A549 (cell line): Measurements from ENCODE around the gene PPP1R14D. TPM values are rescaled to one million over a fixed set of nuclear protein-coding genes. Genes with fewer than 3 reads are reported as not detected.

ENCODE experiments used
- ATAC-seq, 2 experiments: fragments of 200-7000 bp in 1 of 2; fragments of >200 bp in 1 of 2; cut with Nextera tagmentation in 1 of 2; cut with Tn5 transposase in 1 of 2; 3 replicates each; pipeline versions ENCODE4 v1.8.0 to v1.9.1; 2018 to 2020; ENCODE audit warnings: mild to moderate bottlenecking in 1 of 2, moderate library complexity in 1 of 2
- CTCF ChIA-PET: fragments of 300-600 bp; sonication (Branson Sonifier 250); formaldehyde crosslinking; extraction: SDS; loops from one replicate; lab custom pipeline; 2021; ENCODE audit warnings: antibody characterized with exemption, inconsistent platforms; lab: Yijun Ruan, JAX
- POLR2A ChIA-PET: fragments of 350-600 bp; formaldehyde crosslinking; extraction: SDS; loops from one replicate; lab custom pipeline; 2021; ENCODE audit warnings: antibody characterized with exemption, inconsistent platforms; lab: Yijun Ruan, JAX
- DNase-seq, 2 experiments: peaks; one replicate each; pipeline versions ENCODE4 v3.0.0 to v3.0.0-alpha.2; 2011 to 2016; ENCODE audit warnings: low read depth in 1 of 2, low spot score in 1 of 2
- FAIRE-seq: peaks from 2 replicates; lab custom pipeline; 2011; peaks lifted over from hg19 to GRCh38; lab: Jason Lieb, UNC
- H3K27ac ChIP-seq, 2 experiments: fragments of >200 bp; sonication (Bioruptor Twin); formaldehyde crosslinking; 3 replicates each; pipeline ENCODE4 v1.5.1; 2016 to 2017
- H3K4me1 ChIP-seq: fragments of >200 bp; sonication (Bioruptor Twin); formaldehyde crosslinking; 3 replicates; pipeline ENCODE4 v1.6.1; 2016
- H3K4me2 ChIP-seq: fragments of >200 bp; sonication (Bioruptor Twin); formaldehyde crosslinking; 3 replicates; pipeline ENCODE4 v1.6.1; 2016
- H3K4me3 ChIP-seq: fragments of >200 bp; sonication (Bioruptor Twin); formaldehyde crosslinking; 3 replicates; pipeline ENCODE4 v1.5.1; 2016
- H3K9me3 ChIP-seq: fragments of >200 bp; sonication (Bioruptor Twin); formaldehyde crosslinking; 3 replicates; pipeline ENCODE4 v1.6.1; 2016
- BHLHE40 ChIP-seq: IDR thresholded peaks from 2 replicates; pipeline ENCODE4 v1.6.1; 2012; ENCODE audit warnings: low read depth, low read length, inconsistent platforms
- CBX2 ChIP-seq: fragments of 200-600 bp; sonication (generic); IDR thresholded peaks from 2 replicates; pipeline ENCODE4 v1.6.1; 2016; ENCODE audit warnings: low read depth, mild to moderate bottlenecking, borderline replicate concordance
- CBX8 ChIP-seq: fragments of 200-600 bp; sonication (generic); IDR thresholded peaks from 2 replicates; pipeline ENCODE4 v1.6.1; 2016
- CEBPB ChIP-seq, 2 experiments: fragments of >200 bp in 1 of 2; sonication (Bioruptor Twin) in 1 of 2; formaldehyde crosslinking in 1 of 2; IDR thresholded peaks; 2 replicates each; pipeline ENCODE4 v1.6.1; 2012 to 2016
- EHF ChIP-seq: fragments of 250-450 bp; sonication (Bioruptor Pico); IDR thresholded peaks from 2 replicates; pipeline ENCODE4 v1.5.0; 2020; ENCODE audit warnings: mild to moderate bottlenecking
- EP300 ChIP-seq, 2 experiments: fragments of >200 bp; sonication (Bioruptor Twin); formaldehyde crosslinking; IDR thresholded peaks; 2 replicates in 1 of 2; 3 replicates in 1 of 2; pipeline ENCODE4 v1.6.1; 2016 to 2017
- HDAC2 ChIP-seq: fragments of 200-600 bp; sonication (generic); IDR thresholded peaks from 2 replicates; pipeline ENCODE4 v1.6.1; 2016
- HOXB5 ChIP-seq: fragments of 250-450 bp; sonication (Bioruptor Pico); IDR thresholded peaks from 2 replicates; pipeline ENCODE4 v1.5.0; 2020; ENCODE audit warnings: mild to moderate bottlenecking, moderate library complexity
- JUN ChIP-seq, 2 experiments: fragments of >200 bp; sonication (Bioruptor Twin); formaldehyde crosslinking; IDR thresholded peaks; 2 replicates in 1 of 2; 3 replicates in 1 of 2; pipeline ENCODE4 v1.6.1; 2016 to 2017
- KDM5A ChIP-seq: fragments of 200-600 bp; sonication (generic); IDR thresholded peaks from 2 replicates; pipeline ENCODE4 v1.6.1; 2016; ENCODE audit warnings: antibody characterized with exemption, mild to moderate bottlenecking
- MAZ ChIP-seq: fragments of 150-350 bp; IDR thresholded peaks from 2 replicates; pipeline ENCODE4 v1.6.1; 2014; ENCODE audit warnings: antibody characterized with exemption, low read depth, low read length, borderline replicate concordance
- MYC ChIP-seq: IDR thresholded peaks from 2 replicates; pipeline ENCODE4 v1.6.1; 2012; ENCODE audit warnings: mild to moderate bottlenecking, inconsistent platforms, low read length, improper control_type of control experiment, borderline replicate concordance
- NFE2L2 ChIP-seq: fragments of 150-350 bp; conservative IDR thresholded peaks from 2 replicates; pipeline ENCODE4 v1.6.1; 2014; ENCODE audit warnings: low read length
- POLR2A ChIP-seq: IDR thresholded peaks from 2 replicates; pipeline ENCODE4 v1.6.1; 2012; ENCODE audit warnings: mild to moderate bottlenecking, low read length
- POLR2AphosphoS2 ChIP-seq: conservative IDR thresholded peaks from 2 replicates; pipeline ENCODE4 v1.6.1; 2012; ENCODE audit warnings: low read length, improper control_type of control experiment, inconsistent platforms
- RFX5 ChIP-seq: fragments of 450-650 bp; IDR thresholded peaks from 2 replicates; pipeline ENCODE4 v1.7.1; 2014; ENCODE audit warnings: antibody characterized with exemption, mild to moderate bottlenecking, moderate library complexity
- SREBF2 ChIP-seq: fragments of 450-650 bp; IDR thresholded peaks from 2 replicates; pipeline ENCODE4 v1.6.1; 2014; ENCODE audit warnings: mild to moderate bottlenecking, moderate library complexity
- ZC3H11A ChIP-seq: fragments of 450-650 bp; IDR thresholded peaks from 2 replicates; pipeline ENCODE4 v1.6.1; 2014; ENCODE audit warnings: antibody characterized with exemption, mild to moderate bottlenecking
- ZNF302 ChIP-seq: fragments of 250-450 bp; sonication (Bioruptor Pico); IDR thresholded peaks from 2 replicates; pipeline ENCODE4 v1.9.0; 2021; ENCODE audit warnings: inconsistent platforms, mild to moderate bottlenecking, moderate library complexity
- WGBS: methylation state at CpG from one replicate; pipeline ENCODE4 v1.1.6; 2017; ENCODE audit errors: missing lambda C conversion rate; 5-methylcytosine and 5-hydroxymethylcytosine counted together
- polyA plus RNA-seq, 4 experiments: library from polyadenylated mRNA; depleted of rRNA in 3 of 4; stranded (reverse); fragments of >200 nt; fragmentation: RNase III in 1 of 4; extraction: RNeasy Plus Mini Kit Qiagen cat#74134 plus additional on column Dnase treatment in 1 of 4; gene quantifications; 2 replicates in 3 of 4; 3 replicates in 1 of 4; pipeline ENCODE4 v1.2.3, GENCODE V29; 2011 to 2017
- TF ChIP-seq, protein P1 (sequence below): fragments of 150-350 bp; IDR thresholded peaks from 2 replicates; pipeline ENCODE4 v1.6.1; 2014; ENCODE audit warnings: low read depth, mild to moderate bottlenecking, low read length
- TF ChIP-seq, protein P2 (sequence below): fragments of >200 bp; sonication (Bioruptor Twin); formaldehyde crosslinking; IDR thresholded peaks from 2 replicates; pipeline ENCODE4 v1.6.1; 2016
- TF ChIP-seq, protein P3 (sequence below): fragments of 250-450 bp; sonication (Bioruptor Pico); IDR thresholded peaks from 2 replicates; pipeline ENCODE4 v1.5.0; 2020; ENCODE audit warnings: low read depth, mild to moderate bottlenecking, moderate library complexity

PPP1R14D gene
- polyA plus RNA-seq, 2 of the 4 experiments (the other 2 are of a cell fraction): 0.21 to 1.1 TPM

DNA sequence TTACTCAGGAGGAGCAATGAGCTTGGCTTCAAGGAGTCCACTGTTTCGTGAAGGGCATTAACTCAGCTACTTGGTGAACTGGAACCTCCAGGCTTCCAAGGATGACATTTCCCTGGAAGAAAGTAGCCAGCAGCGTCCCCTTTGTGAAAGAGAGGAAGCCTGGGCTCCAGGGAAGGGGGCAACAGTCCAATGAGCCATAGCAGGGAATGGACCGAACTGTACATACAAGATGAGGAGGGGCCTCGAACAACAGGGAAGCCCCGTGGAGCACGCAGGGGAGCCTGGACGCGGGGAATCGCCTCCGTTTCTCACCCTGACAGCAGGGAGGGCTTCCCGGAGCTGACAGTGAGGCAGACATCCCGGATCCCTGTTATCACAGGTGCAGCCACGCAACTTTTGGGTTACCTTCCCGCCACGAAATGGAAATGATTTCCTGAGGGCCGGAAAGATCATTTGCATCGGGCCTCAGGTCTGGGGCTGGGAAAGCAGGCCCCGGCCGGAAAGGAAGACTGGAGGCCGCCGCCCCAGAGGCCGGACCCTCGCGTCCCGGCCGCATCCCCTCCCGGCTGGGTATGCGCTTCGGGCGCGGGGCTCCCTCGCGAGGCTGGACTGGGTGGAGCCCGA lies 14.9 kb upstream of the PPP1R14D start:
- Histone ChIP-seq H3K4me3 (peak overlapping the region; percentile 54), H3K9me3 (no peaks in the 10 kb centered on the region), H3K4me2 (peak overlapping the region; percentile 92)
- POLR2A ChIA-PET: no interaction called here
- no peak for DNase-seq
- TF ChIP-seq HDAC2 (no peak), SREBF2 (no peak), POLR2A (no peak), EP300 (IDR thresholded peaks at IDR 0.05) (no peak), KDM5A (no peak), NFE2L2 (no peak), ZC3H11A (no peak), MAZ (no peak), CBX8 (no peak), EHF (CRISPR knock-in tag) (no peak), JUN (IDR thresholded peaks at IDR 0.05) (no peak)
- TF ChIP-seq, protein P1, sequence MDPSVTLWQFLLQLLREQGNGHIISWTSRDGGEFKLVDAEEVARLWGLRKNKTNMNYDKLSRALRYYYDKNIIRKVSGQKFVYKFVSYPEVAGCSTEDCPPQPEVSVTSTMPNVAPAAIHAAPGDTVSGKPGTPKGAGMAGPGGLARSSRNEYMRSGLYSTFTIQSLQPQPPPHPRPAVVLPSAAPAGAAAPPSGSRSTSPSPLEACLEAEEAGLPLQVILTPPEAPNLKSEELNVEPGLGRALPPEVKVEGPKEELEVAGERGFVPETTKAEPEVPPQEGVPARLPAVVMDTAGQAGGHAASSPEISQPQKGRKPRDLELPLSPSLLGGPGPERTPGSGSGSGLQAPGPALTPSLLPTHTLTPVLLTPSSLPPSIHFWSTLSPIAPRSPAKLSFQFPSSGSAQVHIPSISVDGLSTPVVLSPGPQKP: no peak
- TF ChIP-seq, all 56 proteins: peak for 0
- WGBS: 84% methylated on average over 15 of the region's 34 CpGs
- H3K4me1 ChIP-seq: peaks cover 23% of the 10 kb centered on the region
- FAIRE-seq (no peak), ATAC-seq (no peak)
- peak overlapping the region in 1 of 2 experiments; percentile 80; a peak in 3 of 6 replicates for H3K27ac ChIP-seq
- CTCF ChIA-PET: interaction anchor here (0.9 to 8.2 kb wide), 4 partner anchors 9 to 51 kb away, joined by 3 to 82 read pairs (median 6); partner anchors contain the start of gene VPS18

DNA sequence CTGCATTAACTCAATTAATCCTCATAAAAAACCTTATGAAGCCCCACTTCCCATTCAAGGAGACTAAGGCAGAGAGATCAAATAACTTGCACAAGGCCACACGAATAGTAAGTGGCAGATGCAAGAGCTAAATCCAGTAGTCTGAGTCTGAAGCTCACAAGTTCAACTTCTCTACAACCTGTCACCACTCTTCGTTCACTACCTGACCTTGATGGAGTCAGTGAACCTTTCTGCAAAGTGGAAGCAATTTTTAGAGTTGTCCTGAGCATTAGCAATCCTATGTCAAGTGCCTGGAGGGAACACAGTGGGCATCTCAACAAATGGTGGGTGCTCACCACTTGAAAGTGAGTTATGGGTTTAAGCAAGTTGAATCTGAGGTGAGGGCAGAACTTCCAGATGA lies 13.2 kb upstream of the PPP1R14D start:
- FAIRE-seq (no peak), ATAC-seq (no peak), DNase-seq (no peak)
- H3K4me3 ChIP-seq: no peak overlapping the region
- POLR2A ChIA-PET: no interaction called here
- TF ChIP-seq, protein P2, sequence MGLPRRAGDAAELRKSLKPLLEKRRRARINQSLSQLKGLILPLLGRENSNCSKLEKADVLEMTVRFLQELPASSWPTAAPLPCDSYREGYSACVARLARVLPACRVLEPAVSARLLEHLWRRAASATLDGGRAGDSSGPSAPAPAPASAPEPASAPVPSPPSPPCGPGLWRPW: no peak
- TF ChIP-seq CEBPB (IDR thresholded peaks at IDR 0.05) (no peak), MYC (no peak), HOXB5 (CRISPR knock-in tag) (no peak), POLR2AphosphoS2 (no peak), HDAC2 (no peak), RFX5 (no peak), ZC3H11A (no peak), CBX2 (no peak), EHF (CRISPR knock-in tag) (no peak), MAZ (no peak), ZNF302 (CRISPR knock-in tag) (no peak), BHLHE40 (no peak), JUN (IDR thresholded peaks at IDR 0.05) (no peak)
- TF ChIP-seq, protein P3, sequence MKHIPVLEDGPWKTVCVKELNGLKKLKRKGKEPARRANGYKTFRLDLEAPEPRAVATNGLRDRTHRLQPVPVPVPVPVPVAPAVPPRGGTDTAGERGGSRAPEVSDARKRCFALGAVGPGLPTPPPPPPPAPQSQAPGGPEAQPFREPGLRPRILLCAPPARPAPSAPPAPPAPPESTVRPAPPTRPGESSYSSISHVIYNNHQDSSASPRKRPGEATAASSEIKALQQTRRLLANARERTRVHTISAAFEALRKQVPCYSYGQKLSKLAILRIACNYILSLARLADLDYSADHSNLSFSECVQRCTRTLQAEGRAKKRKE (CRISPR knock-in tag): no peak
- CTCF ChIA-PET: interaction anchor here (1.2 to 4.2 kb wide), 2 partner anchors 16 to 50 kb away, joined by 4 to 44 read pairs; no protein-coding TSS in a partner anchor
- 35% methylated on average over 2 of the region's 2 CpGs for WGBS
- H3K4me1 ChIP-seq: peaks cover 12% of the 10 kb centered on the region
- H3K27ac ChIP-seq: no peak overlapping the region
- no peak overlapping the region for H3K4me2 ChIP-seq
- H3K9me3 ChIP-seq: no peaks in the 10 kb centered on the region

- FAIRE-seq (no peak), ATAC-seq (no peak), DNase-seq (no peak)
- H3K4me2 ChIP-seq: no peak overlapping the region
- ChIA-PET CTCF (interaction anchor here (1.2 to 4.2 kb wide), 2 partner anchors 8 to 19 kb away, joined by 3 to 44 read pairs; no protein-coding TSS in a partner anchor), POLR2A (no interaction called here)
- no peak overlapping the region for H3K4me3 ChIP-seq
- no peak for TF ChIP-seq MAZ
- peaks cover 17% of the 10 kb centered on the region for H3K4me1 ChIP-seq
- WGBS: 80% methylated on average over 5 of the region's 5 CpGs
- no peak overlapping the region for H3K27ac ChIP-seq
- H3K9me3 ChIP-seq: no peaks in the 10 kb centered on the region
Observed at GRCh38 chr15:40838756-40839155, 10.2 kb upstream of the PPP1R14D start.
